K562 (cell line): ENCODE results near the gene LRP1-AS. TPM values are rescaled to one million over a fixed set of nuclear protein-coding genes. Genes with fewer than 3 reads are reported as not detected.

Source experiments
- CCAR2 ChIP-seq: fragments of 200-400 bp; formaldehyde crosslinking; IDR thresholded peaks from 2 replicates; pipeline ENCODE4 v1.6.1; 2017; ENCODE audit warnings: mild to moderate bottlenecking, low read depth, low read length
- CHAMP1 ChIP-seq: fragments of 450-650 bp; IDR thresholded peaks from 2 replicates; pipeline ENCODE4 v1.6.1; 2016; ENCODE audit warnings: mild to moderate bottlenecking
- CREB3L1 ChIP-seq: fragments of 450-650 bp; IDR thresholded peaks from 2 replicates; pipeline ENCODE4 v1.6.1; 2014; ENCODE audit warnings: low read depth, mild to moderate bottlenecking, moderate library complexity, borderline replicate concordance
- CREBBP ChIP-seq: IDR thresholded peaks from one replicate; pipeline ENCODE4 v1.6.1; 2012; ENCODE audit warnings: low read depth, mild to moderate bottlenecking, control low read depth, inconsistent platforms, low read length
- EGR1 ChIP-seq: fragments of 450-650 bp; conservative IDR thresholded peaks from 2 replicates; pipeline ENCODE4 v1.6.1; 2017; ENCODE audit warnings: mild to moderate bottlenecking
- GATA2 ChIP-seq: sonication (generic); formaldehyde crosslinking; IDR thresholded peaks from 2 replicates; pipeline ENCODE4 v1.4.0; 2020; ENCODE audit warnings: mild to moderate bottlenecking, missing genetic modification reagents
- HDAC1 ChIP-seq, 2 experiments: fragments of 450-650 bp; IDR thresholded peaks; 2 replicates each; pipeline ENCODE4 v1.6.1; 2016 to 2017; ENCODE audit warnings: inconsistent platforms in 1 of 2, mild to moderate bottlenecking in 1 of 2, moderate library complexity in 1 of 2
- KDM5B ChIP-seq: fragments of 200-600 bp; sonication (generic); IDR thresholded peaks from 2 replicates; pipeline ENCODE4 v1.6.1; 2012; ENCODE audit warnings: low read depth, mild to moderate bottlenecking, moderate library complexity, low read length, control low read depth, inconsistent platforms; ENCODE audit not compliant: insufficient replicate concordance
- MEIS2 ChIP-seq: fragments of 450-650 bp; IDR thresholded peaks from 2 replicates; pipeline ENCODE4 v1.6.1; 2014; ENCODE audit warnings: mild to moderate bottlenecking; ENCODE audit not compliant: partially characterized antibody
- NFRKB ChIP-seq: fragments of 450-650 bp; IDR thresholded peaks from 2 replicates; pipeline ENCODE4 v1.6.1; 2016; ENCODE audit warnings: low read depth
- NKRF ChIP-seq: fragments of 450-650 bp; IDR thresholded peaks from 2 replicates; pipeline ENCODE4 v1.6.1; 2016; ENCODE audit warnings: borderline replicate concordance
- PHF20 ChIP-seq: fragments of 450-650 bp; IDR thresholded peaks from 2 replicates; pipeline ENCODE4 v1.6.1; 2018; ENCODE audit not compliant: partially characterized antibody
- SMARCE1 ChIP-seq: fragments of 450-650 bp; IDR thresholded peaks from 2 replicates; pipeline ENCODE4 v1.7.1; 2016; ENCODE audit warnings: mild to moderate bottlenecking
- TCF7L2 ChIP-seq: fragments of 150-350 bp; IDR thresholded peaks from 2 replicates; pipeline ENCODE4 v1.6.1; 2016; ENCODE audit warnings: low read depth, mild to moderate bottlenecking, low read length, moderate library complexity
- ZEB2 ChIP-seq: fragments of 450-650 bp; IDR thresholded peaks from 2 replicates; pipeline ENCODE4 v1.6.1; 2016
- ZFX ChIP-seq: sonication (generic); formaldehyde crosslinking; IDR thresholded peaks from 2 replicates; pipeline ENCODE4 v1.8.0; 2022; ENCODE audit warnings: mild to moderate bottlenecking, missing genetic modification reagents, moderate library complexity
- ZNF263 ChIP-seq: sonication (generic); formaldehyde crosslinking; IDR thresholded peaks from 2 replicates; pipeline ENCODE4 v1.8.0; 2022; ENCODE audit warnings: mild to moderate bottlenecking, missing genetic modification reagents, borderline replicate concordance
- ZNF584 ChIP-seq: fragments of 200-800 bp; sonication (Bioruptor generic); IDR thresholded peaks from 2 replicates; pipeline ENCODE4 v1.6.1; 2016; ENCODE audit warnings: low read depth, mild to moderate bottlenecking, missing genetic modification characterization, missing compliant biosample characterization
- ZNF766 ChIP-seq: fragments of 200-800 bp; sonication (Bioruptor generic); conservative IDR thresholded peaks from 2 replicates; pipeline ENCODE4 v1.6.1; 2016; ENCODE audit warnings: missing genetic modification characterization, missing compliant biosample characterization
- polyA plus RNA-seq, 8 experiments: library from polyadenylated mRNA; depleted of rRNA in 4 of 8; stranded (reverse) in 5 of 8; unstranded in 3 of 8; fragments of >200 nt; fragmentation: Nextera tagmentation in 2 of 8; fragmentation: Illumina TruSeq in 1 of 8; extraction: Ambion mirVana in 2 of 8; extraction: Trizol in 1 of 8; gene quantifications; 2 replicates each; pipeline versions ENCODE4 v1.2.1 to v1.2.3, GENCODE V29; 2011 to 2014; ENCODE audit warnings: inconsistent platforms in 1 of 8, missing spikeins in 1 of 8
- total RNA-seq, 7 experiments: library from RNA; depleted of rRNA in 6 of 7; stranded (reverse); fragments of >200 nt in 6 of 7; fragmentation: Illumina TruSeq in 2 of 7; extraction: Trizol in 2 of 7; gene quantifications; 2 replicates each; pipeline versions ENCODE4 v1.2.1 to v1.2.3, GENCODE V29; 2011 to 2021; ENCODE audit warnings: low replicate concordance in 1 of 7
- TF ChIP-seq, protein P1 (sequence below): fragments of 200-800 bp; sonication (Bioruptor generic); IDR thresholded peaks from 2 replicates; pipeline ENCODE4 v1.6.1; 2017; ENCODE audit warnings: missing genetic modification characterization, missing compliant biosample characterization

LRP1-AS gene
- total and polyA plus RNA-seq, 9 of the 15 experiments (the other 6 are each of a cell fraction or from before 2014, with no cell fraction given), result not detected

GRCh38 chr12:57111031-57111734 is 36.2 kb downstream of the LRP1-AS start, which contains the start of gene STAT6 (continued):
- no peak for TF ChIP-seq CHAMP1
- peak; percentile 69; the same call in 1 of the 2 replicates for TF ChIP-seq NKRF
- TF ChIP-seq ZNF584 (CRISPR knock-in tag), result no peak
- 0 out of 2 replicates have a peak, but pooled peaks have one; percentile 47 for TF ChIP-seq CCAR2
- TF ChIP-seq ZNF766, result no peak
- TF ChIP-seq, protein P1, sequence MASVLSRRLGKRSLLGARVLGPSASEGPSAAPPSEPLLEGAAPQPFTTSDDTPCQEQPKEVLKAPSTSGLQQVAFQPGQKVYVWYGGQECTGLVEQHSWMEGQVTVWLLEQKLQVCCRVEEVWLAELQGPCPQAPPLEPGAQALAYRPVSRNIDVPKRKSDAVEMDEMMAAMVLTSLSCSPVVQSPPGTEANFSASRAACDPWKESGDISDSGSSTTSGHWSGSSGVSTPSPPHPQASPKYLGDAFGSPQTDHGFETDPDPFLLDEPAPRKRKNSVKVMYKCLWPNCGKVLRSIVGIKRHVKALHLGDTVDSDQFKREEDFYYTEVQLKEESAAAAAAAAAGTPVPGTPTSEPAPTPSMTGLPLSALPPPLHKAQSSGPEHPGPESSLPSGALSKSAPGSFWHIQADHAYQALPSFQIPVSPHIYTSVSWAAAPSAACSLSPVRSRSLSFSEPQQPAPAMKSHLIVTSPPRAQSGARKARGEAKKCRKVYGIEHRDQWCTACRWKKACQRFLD, result peak; percentile 15; the same call in 1 of the 2 replicates
- TF ChIP-seq CREB3L1, result 0 out of 2 replicates have a peak, but pooled peaks have one; percentile 6
- no peak for TF ChIP-seq CREBBP
- TF ChIP-seq TCF7L2, result no peak
- no peak for TF ChIP-seq GATA2 (CRISPR knock-in tag)
- TF ChIP-seq ZNF263, result peak; percentile 85
- peak in 1 of 2 experiments; percentile 81; a peak in 2 of 4 replicates for TF ChIP-seq HDAC1 (IDR thresholded peaks at IDR 0.05)
- TF ChIP-seq SMARCE1, result peak; percentile 65; the same call in 1 of the 2 replicates
- no peak for TF ChIP-seq MEIS2
- TF ChIP-seq ZEB2, result peak; percentile 61; the same call in 1 of the 2 replicates
- peak; percentile 59 for TF ChIP-seq ZFX (CRISPR knock-in tag)
- peak; percentile 24; the same call in 1 of the 2 replicates for TF ChIP-seq EGR1
- peak; percentile 69 for TF ChIP-seq PHF20
- peak; percentile 84 for TF ChIP-seq NFRKB
- peak; percentile 72 for TF ChIP-seq KDM5B
